GM12891 (cell line): Measurements from ENCODE around the gene TMSB4X.

Experiments used
- PAX5 ChIP-seq: IDR thresholded peaks from 2 replicates; pipeline ENCODE4 v1.6.1; 2011; ENCODE audit warnings: low read length, moderate library complexity, mild to moderate bottlenecking; ENCODE audit not compliant: insufficient read depth, severe bottlenecking
- POLR2A ChIP-seq: IDR thresholded peaks from 2 replicates; pipeline ENCODE4 v1.6.1; 2011; ENCODE audit warnings: low read depth, low read length, control low read depth
- POLR2AphosphoS5 ChIP-seq: IDR thresholded peaks from 2 replicates; pipeline ENCODE4 v1.6.1; 2011; ENCODE audit warnings: low read depth, low read length, control low read depth
- POU2F2 ChIP-seq: IDR thresholded peaks from 2 replicates; pipeline ENCODE4 v1.6.1; 2011; ENCODE audit warnings: low read depth, mild to moderate bottlenecking, control low read depth, low read length, moderate library complexity
- SPI1 ChIP-seq: IDR thresholded peaks from 2 replicates; pipeline ENCODE4 v1.6.1; 2011; ENCODE audit warnings: low read depth, low read length, control low read depth
- TAF1 ChIP-seq: IDR thresholded peaks from 2 replicates; pipeline ENCODE4 v1.6.1; 2011; ENCODE audit warnings: low read depth, low read length, control low read depth

DNA sequence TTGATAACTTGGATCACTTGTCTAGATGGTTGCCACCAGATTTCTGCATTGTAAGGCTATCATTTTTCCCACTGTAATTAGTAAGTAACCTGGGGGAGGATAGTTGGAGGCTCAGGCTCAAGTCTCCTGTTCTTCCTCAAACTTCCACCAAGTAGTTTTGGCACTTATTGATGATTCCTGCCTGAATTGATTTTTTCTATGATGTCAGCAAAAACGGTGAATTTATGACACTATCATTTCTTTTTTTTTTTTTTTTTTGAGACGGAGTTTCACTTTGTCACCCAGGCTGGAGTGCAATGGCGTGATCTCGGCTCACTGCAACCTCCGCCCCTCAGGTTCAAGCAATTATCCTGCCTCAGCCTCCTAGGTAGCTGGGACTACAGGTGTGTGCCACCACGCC, 12.4 kb downstream of the TMSB4X start:
- TF ChIP-seq POLR2A (no peak), POLR2AphosphoS5 (no peak), TAF1 (no peak), SPI1 (no peak), PAX5 (no peak), POU2F2 (no peak)
